ENCODE measurements around the gene NME3. TPM values are rescaled to one million over a fixed set of nuclear protein-coding genes. Genes with fewer than 3 reads are reported as not detected.
"Not testable (repeated sequence)": the region's sequence is repeated elsewhere in the genome, so short reads cannot be mapped to it uniquely, and the experiment has no call there.

The NME3 gene
- total RNA-seq, 1 experiment from 2014 or later, result 86.8 TPM

- DNase-seq (ENCODE audit: low spot score) (no peak), ATAC-seq (no peak)
- ChIA-PET CTCF (no interaction called here), POLR2A (no interaction called here)
- Mint-ChIP-seq H3K36me3 (peaks cover 31% of the 10 kb centered on the region), H3K4me3 (no peak overlapping the region), H3K4me1 (no peaks in the 10 kb centered on the region), H3K27ac (no peak overlapping the region), H3K27me3 (ENCODE audit: low read depth) (peaks cover 12% of the 10 kb centered on the region), H3K9me3 (peaks cover 44% of the 10 kb centered on the region)
- TF ChIP-seq GRHL2 (CRISPR knock-in tag; IDR thresholded peaks at IDR 0.05; ENCODE audit: insufficient replicate concordance, severe bottlenecking) (no peak), PREB (CRISPR knock-in tag; IDR thresholded peaks at IDR 0.05; ENCODE audit: borderline replicate concordance) (no peak), ZMAT4 (CRISPR knock-in tag; IDR thresholded peaks at IDR 0.05) (no peak), ZBTB21 (CRISPR knock-in tag; IDR thresholded peaks at IDR 0.05; ENCODE audit: borderline replicate concordance) (no peak), JUN (CRISPR knock-in tag; IDR thresholded peaks at IDR 0.05) (no peak), EMX1 (CRISPR knock-in tag; IDR thresholded peaks at IDR 0.05) (no peak), IRF1 (CRISPR knock-in tag; IDR thresholded peaks at IDR 0.05) (no peak), ZNF138 (CRISPR knock-in tag; conservative IDR thresholded peaks at IDR 0.05) (no peak), AR (CRISPR knock-in tag; IDR thresholded peaks at IDR 0.05) (no peak), E2F4 (CRISPR knock-in tag; IDR thresholded peaks at IDR 0.05; ENCODE audit: borderline replicate concordance, low read depth) (no peak)
These were observed 29.4 kb upstream of the NME3 start for GRCh38 chr16:1800701-1801100.

GRCh38 chr16:1799263-1799662 is 27.9 kb upstream of the NME3 start:
- H3K4me3 Mint-ChIP-seq; H3K27ac Mint-ChIP-seq; DNase-seq (ENCODE audit: low spot score); POLR2A ChIA-PET; CTCF ChIA-PET; H3K4me1 Mint-ChIP-seq; ATAC-seq: not testable (repeated sequence)
- H3K27me3 Mint-ChIP-seq (ENCODE audit: low read depth), result peaks cover 12% of the 10 kb centered on the region
- H3K36me3 Mint-ChIP-seq, result peaks cover 28% of the 10 kb centered on the region
- H3K9me3 Mint-ChIP-seq, result peaks cover 44% of the 10 kb centered on the region

- Mint-ChIP-seq H3K27ac (no peak overlapping the region), H3K27me3 (ENCODE audit: low read depth) (peaks cover 7% of the 10 kb centered on the region), H3K9me3 (peaks cover 26% of the 10 kb centered on the region), H3K4me3 (no peak overlapping the region), H3K36me3 (peaks cover 18% of the 10 kb centered on the region), H3K4me1 (no peaks in the 10 kb centered on the region)
- DNase-seq (ENCODE audit: low spot score) (no peak), ATAC-seq (no peak)
- ChIA-PET POLR2A (interaction anchor here (0.6 kb wide), 1 partner anchor 19 kb away, joined by 3 read pairs; no protein-coding TSS in a partner anchor), CTCF (interaction anchor here (0.6 kb wide), 1 partner anchor 457 kb away, joined by 5 read pairs; no protein-coding TSS in a partner anchor)
- TF ChIP-seq GRHL2 (CRISPR knock-in tag; IDR thresholded peaks at IDR 0.05; ENCODE audit: insufficient replicate concordance, severe bottlenecking) (no peak), GABPB1 (CRISPR knock-in tag; IDR thresholded peaks at IDR 0.05) (no peak), AFF4 (CRISPR knock-in tag; IDR thresholded peaks at IDR 0.05; ENCODE audit: borderline replicate concordance) (no peak), NR2C2 (CRISPR knock-in tag; IDR thresholded peaks at IDR 0.05) (no peak), PREB (CRISPR knock-in tag; IDR thresholded peaks at IDR 0.05; ENCODE audit: borderline replicate concordance) (no peak), RELA (CRISPR knock-in tag; IDR thresholded peaks at IDR 0.05; ENCODE audit: borderline replicate concordance) (no peak), ZSCAN18 (CRISPR knock-in tag; IDR thresholded peaks at IDR 0.05) (no peak), ZNF232 (CRISPR knock-in tag; IDR thresholded peaks at IDR 0.05) (no peak)
These were observed 23.7 kb upstream of the NME3 start for GRCh38 chr16:1794908-1795666.
